ENCODE results near the gene IL36A.

Gene IL36A

GRCh38 chr2:112989611-112990010 is 15.6 kb upstream of the IL36A start:
- TF ChIP-seq CTCF (conservative IDR thresholded peaks at IDR 0.05; ENCODE audit: low read length) = no peak

GRCh38 chr2:112993831-112994230 is 11.4 kb upstream of the IL36A start:
- TF ChIP-seq CTCF (conservative IDR thresholded peaks at IDR 0.05; ENCODE audit: low read length) = no peak
- DNase-seq (ENCODE audit: low read depth) = no peak
- H3K4me3 ChIP-seq (ENCODE audit: low read length) = no peak overlapping the region

More at GRCh38 chr2:112989611-112990010, 15.6 kb upstream of the IL36A start:
- no peak for DNase-seq (ENCODE audit: low read depth)
- H3K4me3 ChIP-seq (ENCODE audit: low read length) = no peak overlapping the region

GRCh38 chr2:112994648-112995047 is 10.6 kb upstream of the IL36A start:
- TF ChIP-seq CTCF (conservative IDR thresholded peaks at IDR 0.05; ENCODE audit: low read length) = no peak
- no peak overlapping the region for H3K4me3 ChIP-seq (ENCODE audit: low read length)
- no peak for DNase-seq (ENCODE audit: low read depth)

DNA sequence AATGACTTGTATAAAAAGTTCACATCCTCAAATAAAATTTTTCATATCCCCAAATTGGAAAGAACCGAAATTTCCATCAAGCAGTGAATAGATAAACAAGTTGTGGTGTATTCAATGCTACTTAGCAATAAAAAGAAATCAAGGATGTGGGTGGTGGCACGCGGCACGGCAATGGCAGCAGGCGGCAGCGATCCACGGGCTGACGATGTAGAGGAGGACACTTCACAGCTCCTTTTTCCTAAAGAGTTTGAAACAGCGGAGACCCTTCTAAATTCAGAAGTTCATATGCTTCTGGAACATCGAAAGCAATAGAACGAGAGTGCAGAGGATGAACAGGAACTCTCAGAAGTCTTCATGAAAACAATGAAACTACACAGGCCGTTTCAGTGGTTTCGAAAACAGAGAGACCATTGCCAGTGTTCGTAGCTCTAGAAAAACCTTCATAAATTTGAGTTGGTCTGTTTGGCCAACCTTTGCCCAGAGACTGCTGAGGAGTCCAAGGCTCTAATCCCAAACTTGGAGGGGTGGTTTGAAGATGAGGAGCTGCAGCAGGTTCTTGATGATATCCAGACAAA is 9.8 kb upstream of the IL36A start:
- no peak for DNase-seq (ENCODE audit: low read depth)
- TF ChIP-seq CTCF (conservative IDR thresholded peaks at IDR 0.05; ENCODE audit: low read length) = no peak

GRCh38 chr2:112996635-112997034 is 8.6 kb upstream of the IL36A start:
- no peak overlapping the region for H3K4me3 ChIP-seq (ENCODE audit: low read length)
- TF ChIP-seq CTCF (conservative IDR thresholded peaks at IDR 0.05; ENCODE audit: low read length) = no peak
- no peak for DNase-seq (ENCODE audit: low read depth)

More for the DNA sequence above, 9.8 kb upstream of the IL36A start:
- no peak overlapping the region for H3K4me3 ChIP-seq (ENCODE audit: low read length)

- H3K4me3 ChIP-seq (ENCODE audit: low read length) = no peak overlapping the region
- DNase-seq (ENCODE audit: low read depth) = no peak
- TF ChIP-seq CTCF (conservative IDR thresholded peaks at IDR 0.05; ENCODE audit: low read length) = no peak
Observed at GRCh38 chr2:112997151-112997550, 8.1 kb upstream of the IL36A start.

- no peak for TF ChIP-seq CTCF (conservative IDR thresholded peaks at IDR 0.05; ENCODE audit: low read length)
- DNase-seq (ENCODE audit: low read depth) = no peak
- H3K4me3 ChIP-seq (ENCODE audit: low read length) = no peak overlapping the region
Observed at GRCh38 chr2:113000436-113000835, 4.8 kb upstream of the IL36A start.

All from AG10803 (cell line).